OCI-LY1 (cell line): ENCODE data around the gene CCNY.

Source experiments
- H2AFZ ChIP-seq: fragments of 200-600 bp; sonication (generic), shearing (Covaris generic); 2 replicates; pipeline ENCODE4 v1.6.0; 2014; ENCODE audit warnings: antibody characterized with exemption, mild to moderate bottlenecking, low read length
- H3F3A ChIP-seq: fragments of 200-600 bp; sonication (generic), shearing (Covaris generic); 2 replicates; pipeline ENCODE4 v1.6.0; 2014; ENCODE audit warnings: mild to moderate bottlenecking, antibody characterized with exemption, low read length, moderate library complexity; ENCODE audit not compliant: insufficient read depth
- H3K27ac ChIP-seq: fragments of 200-600 bp; sonication (generic); 2 replicates; pipeline ENCODE4 v1.5.1; 2014; ENCODE audit warnings: low read length, mixed run types, mild to moderate bottlenecking, low read depth; ENCODE audit not compliant: poor library complexity, severe bottlenecking
- H3K27me3 ChIP-seq: fragments of 200-600 bp; sonication (generic); 2 replicates; pipeline ENCODE4 v1.6.0; 2014; ENCODE audit warnings: antibody characterized with exemption, mild to moderate bottlenecking, low read length, moderate library complexity; ENCODE audit not compliant: insufficient read depth
- H3K36me3 ChIP-seq: fragments of 200-600 bp; sonication (generic); 2 replicates; pipeline ENCODE4 v1.6.1; 2014; ENCODE audit warnings: mild to moderate bottlenecking, antibody characterized with exemption, low read length, moderate library complexity, mixed read lengths; ENCODE audit not compliant: insufficient read depth
- H3K4me1 ChIP-seq: fragments of 200-600 bp; sonication (generic); 2 replicates; pipeline ENCODE4 v1.5.1; 2014; ENCODE audit warnings: mild to moderate bottlenecking, low read length, moderate library complexity; ENCODE audit not compliant: insufficient read depth, severe bottlenecking
- H3K4me2 ChIP-seq: fragments of 200-600 bp; sonication (generic), shearing (Covaris generic); 2 replicates; pipeline ENCODE4 v1.6.1; 2014; ENCODE audit warnings: low read length
- H3K4me3 ChIP-seq: fragments of 200-600 bp; sonication (generic); 2 replicates; pipeline ENCODE4 v1.5.1; 2014; ENCODE audit warnings: low read length, low read depth, mild to moderate bottlenecking, mixed read lengths; ENCODE audit not compliant: poor library complexity, severe bottlenecking
- H3K79me2 ChIP-seq: fragments of 200-600 bp; shearing (Covaris generic); 2 replicates; pipeline ENCODE4 v1.6.1; 2016; ENCODE audit warnings: mixed run types, low read length, mixed read lengths; ENCODE audit not compliant: insufficient read depth
- H3K9ac ChIP-seq: fragments of 200-600 bp; sonication (generic), shearing (Covaris generic); 2 replicates; pipeline ENCODE4 v1.6.1; 2014; ENCODE audit warnings: mild to moderate bottlenecking, low read length, mixed read lengths
- H3K9me2 ChIP-seq: fragments of 200-600 bp; sonication (generic), shearing (Covaris generic); 2 replicates; pipeline ENCODE4 v1.6.1; 2014; ENCODE audit warnings: low read depth, mild to moderate bottlenecking, low read length, mixed read lengths
- H3K9me3 ChIP-seq: fragments of 200-600 bp; shearing (Covaris generic); 2 replicates; pipeline ENCODE4 v1.6.1; 2014; ENCODE audit warnings: low read length, mixed read lengths
- H4K20me1 ChIP-seq: fragments of 200-600 bp; sonication (generic), shearing (Covaris generic); 2 replicates; pipeline ENCODE4 v1.6.0; 2016; ENCODE audit warnings: mild to moderate bottlenecking, low read length; ENCODE audit not compliant: insufficient read depth
- EZH2 ChIP-seq: fragments of 200-600 bp; sonication (generic), shearing (Covaris generic); IDR thresholded peaks from 2 replicates; pipeline ENCODE4 v1.8.0; 2017; ENCODE audit warnings: borderline replicate concordance, mixed run types, mild to moderate bottlenecking, antibody characterized with exemption, low read length, moderate library complexity, mixed read lengths
- TF ChIP-seq, protein P1 (sequence below): fragments of 200-600 bp; sonication (generic), shearing (Covaris generic); IDR thresholded peaks from 2 replicates; pipeline ENCODE4 v1.5.1; 2017; ENCODE audit warnings: mild to moderate bottlenecking, antibody characterized with exemption, low read length, moderate library complexity, mixed read lengths

The CCNY gene

DNA sequence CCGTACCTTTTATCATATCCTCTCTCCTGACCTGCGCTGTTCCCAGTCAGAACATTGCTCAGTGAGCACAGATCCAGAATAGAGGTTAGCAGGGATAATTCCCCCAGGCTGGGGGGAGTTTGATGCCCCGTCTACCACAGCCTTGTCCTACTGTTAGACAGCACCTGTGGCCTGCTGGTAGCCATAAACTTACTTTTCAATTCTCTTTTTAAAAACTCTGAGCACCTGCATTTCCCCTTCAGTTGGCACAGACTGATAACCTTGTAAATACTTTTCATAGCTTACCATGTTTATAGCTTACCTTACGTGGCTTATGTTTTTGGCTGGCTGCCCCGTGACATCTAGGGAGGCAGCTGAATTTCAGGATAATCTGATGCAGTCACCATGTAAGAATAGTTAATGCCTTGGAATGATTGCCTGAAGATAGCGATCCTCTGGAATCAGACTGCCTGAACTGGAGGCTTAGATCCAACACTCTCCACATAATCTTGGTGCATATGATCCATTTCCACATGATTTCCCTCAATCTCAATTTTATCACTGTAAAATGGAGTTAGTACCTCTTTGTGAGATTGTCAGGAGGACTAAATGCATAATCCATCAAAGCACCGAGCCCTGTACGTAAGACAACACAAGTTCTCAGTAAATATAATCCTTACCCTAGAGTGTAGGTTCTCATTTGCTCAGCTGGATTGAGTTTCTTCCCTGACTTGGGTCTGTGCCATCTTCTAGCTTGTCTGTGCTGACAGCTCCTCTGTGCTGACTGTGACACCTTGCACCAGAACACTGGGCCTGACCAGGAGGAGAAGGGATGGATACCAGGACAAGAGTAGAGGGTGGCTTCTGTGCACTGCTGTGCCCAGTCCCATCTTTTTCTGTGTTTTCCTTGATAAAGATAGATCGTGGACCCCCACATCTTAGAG is 157.1 kb downstream of the CCNY start:
- Histone ChIP-seq H3K79me2 (no peaks in the 10 kb centered on the region), H3K9me3 (no peaks in the 10 kb centered on the region), H2AFZ (no peak overlapping the region), H3K4me2 (no peak overlapping the region), H3K27ac (no peak overlapping the region), H3K9ac (no peak overlapping the region), H4K20me1 (no peaks in the 10 kb centered on the region), H3K4me3 (no peak overlapping the region), H3K9me2 (no peaks in the 10 kb centered on the region), H3K36me3 (no peaks in the 10 kb centered on the region), H3F3A (no peaks in the 10 kb centered on the region), H3K4me1 (peaks cover 22% of the 10 kb centered on the region), H3K27me3 (no peaks in the 10 kb centered on the region)
- TF ChIP-seq, protein P1, sequence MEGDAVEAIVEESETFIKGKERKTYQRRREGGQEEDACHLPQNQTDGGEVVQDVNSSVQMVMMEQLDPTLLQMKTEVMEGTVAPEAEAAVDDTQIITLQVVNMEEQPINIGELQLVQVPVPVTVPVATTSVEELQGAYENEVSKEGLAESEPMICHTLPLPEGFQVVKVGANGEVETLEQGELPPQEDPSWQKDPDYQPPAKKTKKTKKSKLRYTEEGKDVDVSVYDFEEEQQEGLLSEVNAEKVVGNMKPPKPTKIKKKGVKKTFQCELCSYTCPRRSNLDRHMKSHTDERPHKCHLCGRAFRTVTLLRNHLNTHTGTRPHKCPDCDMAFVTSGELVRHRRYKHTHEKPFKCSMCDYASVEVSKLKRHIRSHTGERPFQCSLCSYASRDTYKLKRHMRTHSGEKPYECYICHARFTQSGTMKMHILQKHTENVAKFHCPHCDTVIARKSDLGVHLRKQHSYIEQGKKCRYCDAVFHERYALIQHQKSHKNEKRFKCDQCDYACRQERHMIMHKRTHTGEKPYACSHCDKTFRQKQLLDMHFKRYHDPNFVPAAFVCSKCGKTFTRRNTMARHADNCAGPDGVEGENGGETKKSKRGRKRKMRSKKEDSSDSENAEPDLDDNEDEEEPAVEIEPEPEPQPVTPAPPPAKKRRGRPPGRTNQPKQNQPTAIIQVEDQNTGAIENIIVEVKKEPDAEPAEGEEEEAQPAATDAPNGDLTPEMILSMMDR = no peak
- TF ChIP-seq EZH2 = no peak

DNA sequence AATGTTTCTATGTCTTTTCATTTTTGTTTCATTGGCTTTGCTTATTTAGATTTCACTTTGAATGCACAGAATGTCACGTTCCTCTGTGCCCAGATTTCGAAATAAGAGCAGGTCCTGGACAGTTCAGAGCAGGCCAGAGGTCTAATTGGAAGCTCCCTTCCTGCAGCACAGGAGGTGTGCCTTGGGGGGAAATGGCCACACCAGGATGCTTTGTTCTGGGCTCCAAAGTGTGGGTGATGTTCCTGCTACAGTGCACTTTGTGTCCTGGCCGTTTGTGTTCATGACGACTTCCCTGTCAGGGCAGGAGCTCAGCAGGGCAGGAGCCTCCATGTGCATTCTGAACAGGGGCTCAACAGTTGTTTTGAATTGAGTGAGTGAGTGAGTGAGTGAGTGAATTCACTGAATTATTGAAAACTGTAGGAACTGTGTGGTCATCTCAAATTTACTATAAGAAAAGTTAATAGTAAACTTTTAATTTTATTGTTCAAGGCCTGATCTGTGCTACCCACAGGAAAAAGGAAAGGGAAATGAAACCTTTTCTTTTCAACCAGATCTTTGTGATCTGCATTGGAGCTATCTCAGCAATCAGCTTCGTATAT is 159.3 kb downstream of the CCNY start:
- Histone ChIP-seq H3K9ac (no peak overlapping the region), H3K4me1 (peaks cover 31% of the 10 kb centered on the region), H3K27me3 (no peaks in the 10 kb centered on the region), H3K36me3 (no peaks in the 10 kb centered on the region), H3K9me3 (no peaks in the 10 kb centered on the region), H3K4me2 (no peak overlapping the region; the same call in 1 of the 2 replicates), H2AFZ (no peak overlapping the region), H3F3A (no peaks in the 10 kb centered on the region), H3K79me2 (no peaks in the 10 kb centered on the region), H3K9me2 (no peaks in the 10 kb centered on the region), H3K27ac (peak overlapping the region; percentile 18), H3K4me3 (no peak overlapping the region), H4K20me1 (no peaks in the 10 kb centered on the region)
- no peak for TF ChIP-seq EZH2
- TF ChIP-seq, protein P1 = no peak

DNA sequence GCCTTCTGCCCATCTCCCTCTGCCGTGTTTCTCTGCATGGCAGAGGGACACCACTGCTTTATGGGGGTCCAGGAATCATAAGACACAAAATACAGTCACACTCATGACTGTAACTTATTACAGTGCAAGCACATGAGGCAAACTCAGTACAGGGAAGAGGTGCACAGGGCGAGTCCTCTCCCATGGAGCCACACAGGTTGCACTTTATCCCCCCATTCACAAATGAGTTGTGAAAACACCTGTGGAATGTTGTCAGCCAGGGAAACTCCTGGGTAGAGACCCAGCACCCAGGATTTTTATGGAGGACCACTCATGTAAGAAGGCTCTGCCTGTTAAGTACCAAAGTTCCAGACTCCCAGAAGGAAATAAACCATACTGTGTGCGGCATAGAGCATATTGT is 161.6 kb downstream of the CCNY start:
- Histone ChIP-seq H3K4me3 (no peak overlapping the region), H4K20me1 (no peaks in the 10 kb centered on the region), H3K27ac (no peak overlapping the region), H3K36me3 (no peaks in the 10 kb centered on the region), H3K4me2 (no peak overlapping the region), H3K9ac (no peak overlapping the region), H2AFZ (no peak overlapping the region), H3K27me3 (no peaks in the 10 kb centered on the region), H3K9me2 (no peaks in the 10 kb centered on the region), H3K79me2 (no peaks in the 10 kb centered on the region), H3K4me1 (peaks cover 31% of the 10 kb centered on the region), H3K9me3 (no peaks in the 10 kb centered on the region), H3F3A (no peaks in the 10 kb centered on the region)
- no peak for TF ChIP-seq EZH2
- TF ChIP-seq, protein P1 = no peak
